Osteocyte (in vitro differentiated cells): ENCODE results near the gene WDHD1. TPM values are rescaled to one million over a fixed set of nuclear protein-coding genes. Genes with fewer than 3 reads are reported as not detected.

ENCODE experiments used
- DNase-seq: peaks from one replicate; pipeline ENCODE4 v3.0.0; 2021; ENCODE audit warnings: mixed read lengths; ENCODE audit not compliant: unreplicated experiment; ENCODE audit errors: extremely low spot score
- H3K27ac Mint-ChIP-seq: one replicate; pipeline ENCODE4 v1.8.0; 2021; ENCODE audit warnings: mild to moderate bottlenecking, mixed read lengths; ENCODE audit not compliant: unreplicated experiment
- H3K27me3 Mint-ChIP-seq: one replicate; pipeline ENCODE4 v1.8.0; 2021; ENCODE audit warnings: mixed read lengths; ENCODE audit not compliant: unreplicated experiment
- H3K36me3 Mint-ChIP-seq: one replicate; pipeline ENCODE4 v1.8.0; 2021; ENCODE audit warnings: mixed read lengths; ENCODE audit not compliant: unreplicated experiment
- H3K4me1 Mint-ChIP-seq: one replicate; pipeline ENCODE4 v1.8.0; 2021; ENCODE audit warnings: mixed read lengths; ENCODE audit not compliant: unreplicated experiment
- H3K4me3 Mint-ChIP-seq: one replicate; pipeline ENCODE4 v1.8.0; 2021; ENCODE audit warnings: mild to moderate bottlenecking, moderate library complexity, mixed read lengths; ENCODE audit not compliant: unreplicated experiment
- H3K9me3 Mint-ChIP-seq: one replicate; pipeline ENCODE4 v1.8.0; 2021; ENCODE audit warnings: mixed read lengths; ENCODE audit not compliant: unreplicated experiment
- CTCF ChIP-seq: fragments of 200-600 bp; sonication (generic); IDR thresholded peaks from 2 replicates; pipeline ENCODE4 v1.5.0; 2021; ENCODE audit warnings: antibody characterized with exemption, mild to moderate bottlenecking, moderate library complexity
- total RNA-seq: library from RNA; stranded (reverse); gene quantifications from 2 replicates; pipeline ENCODE4 v1.2.1, GENCODE V29; 2021

WDHD1 gene
- total RNA-seq, 1 donor from 2014 or later: 7.0 TPM

DNA sequence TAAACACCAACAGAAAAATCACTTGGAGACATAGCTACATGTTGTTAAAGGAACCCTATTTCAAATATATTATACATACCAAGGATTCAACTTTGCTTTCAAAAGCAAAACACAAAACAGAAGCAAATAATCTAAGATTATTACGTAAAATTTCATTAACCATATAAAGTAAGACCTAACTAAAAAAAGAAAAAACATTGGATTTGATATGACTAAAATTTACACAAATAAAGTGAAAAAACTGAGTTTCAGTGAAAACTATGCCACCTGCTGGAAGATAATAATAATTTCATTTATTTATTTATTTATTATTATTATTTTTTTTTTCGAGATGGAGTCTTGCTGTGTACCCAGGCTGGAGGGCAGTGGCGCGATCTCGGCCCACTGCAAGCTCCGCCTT, 45.2 kb downstream of the WDHD1 start:
- peak; percentile 49 for TF ChIP-seq CTCF
- no peaks in the 10 kb centered on the region for H3K9me3 Mint-ChIP-seq
- H3K27ac Mint-ChIP-seq: no peak overlapping the region
- peaks cover 2% of the 10 kb centered on the region for H3K36me3 Mint-ChIP-seq
- H3K27me3 Mint-ChIP-seq: no peaks in the 10 kb centered on the region
- H3K4me1 Mint-ChIP-seq: peaks cover 4% of the 10 kb centered on the region
- DNase-seq: no peak
- H3K4me3 Mint-ChIP-seq: no peak overlapping the region

GRCh38 chr14:54979039-54979438, 47.9 kb downstream of the WDHD1 start:
- H3K4me1 Mint-ChIP-seq: peaks cover 13% of the 10 kb centered on the region
- H3K27me3 Mint-ChIP-seq: no peaks in the 10 kb centered on the region
- no peaks in the 10 kb centered on the region for H3K36me3 Mint-ChIP-seq
- H3K9me3 Mint-ChIP-seq: no peaks in the 10 kb centered on the region
- no peak for DNase-seq
- H3K4me3 Mint-ChIP-seq: no peak overlapping the region
- no peak overlapping the region for H3K27ac Mint-ChIP-seq
- TF ChIP-seq CTCF: no peak

- no peak for DNase-seq
- H3K27me3 Mint-ChIP-seq: no peaks in the 10 kb centered on the region
- peak overlapping the region; percentile 62 for H3K27ac Mint-ChIP-seq
- H3K9me3 Mint-ChIP-seq: no peaks in the 10 kb centered on the region
- no peaks in the 10 kb centered on the region for H3K36me3 Mint-ChIP-seq
- TF ChIP-seq CTCF: no peak
- H3K4me3 Mint-ChIP-seq: no peak overlapping the region
- peaks cover 13% of the 10 kb centered on the region for H3K4me1 Mint-ChIP-seq
Measured at GRCh38 chr14:54976316-54976715, 50.6 kb downstream of the WDHD1 start.

GRCh38 chr14:54975856-54976255, 51.0 kb downstream of the WDHD1 start:
- H3K27ac Mint-ChIP-seq: peak overlapping the region; percentile 62
- no peak overlapping the region for H3K4me3 Mint-ChIP-seq
- peaks cover 13% of the 10 kb centered on the region for H3K4me1 Mint-ChIP-seq
- no peaks in the 10 kb centered on the region for H3K9me3 Mint-ChIP-seq
- H3K27me3 Mint-ChIP-seq: no peaks in the 10 kb centered on the region
- no peak for DNase-seq
- H3K36me3 Mint-ChIP-seq: no peaks in the 10 kb centered on the region
- TF ChIP-seq CTCF: no peak

DNA sequence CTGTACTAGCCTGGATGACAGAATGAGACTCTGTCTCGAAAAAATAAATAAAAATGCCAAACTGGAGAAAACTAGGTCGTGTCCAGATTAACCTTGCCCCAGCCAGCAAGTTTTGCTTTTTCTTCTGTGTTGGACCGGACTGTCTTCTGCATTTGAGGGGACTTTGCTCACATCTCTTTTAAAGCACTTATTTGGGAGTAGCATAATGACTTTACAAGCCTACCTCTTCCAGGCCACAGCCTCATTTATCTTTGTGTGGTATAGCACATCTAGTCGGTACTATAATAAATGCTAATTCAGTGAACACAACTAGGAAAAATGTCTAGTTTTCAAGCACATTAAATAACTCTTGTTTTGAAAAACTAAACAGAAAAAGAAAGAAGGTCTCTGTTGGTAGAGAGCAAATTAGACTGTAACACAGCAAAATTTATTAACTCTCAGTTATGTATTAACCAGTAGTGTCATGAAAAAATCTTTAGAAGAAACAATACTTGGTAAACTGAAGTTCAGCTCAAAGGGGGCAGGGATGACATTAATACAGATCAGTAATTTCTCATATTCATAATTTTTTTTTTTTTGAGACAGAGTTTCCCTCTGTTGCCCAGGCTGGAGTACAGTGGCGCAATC, 52.0 kb downstream of the WDHD1 start:
- H3K9me3 Mint-ChIP-seq: no peaks in the 10 kb centered on the region
- no peaks in the 10 kb centered on the region for H3K27me3 Mint-ChIP-seq
- H3K4me3 Mint-ChIP-seq: no peak overlapping the region
- peaks cover 13% of the 10 kb centered on the region for H3K4me1 Mint-ChIP-seq
- no peak for TF ChIP-seq CTCF
- H3K36me3 Mint-ChIP-seq: peaks cover 2% of the 10 kb centered on the region
- DNase-seq: no peak
- H3K27ac Mint-ChIP-seq: peak overlapping the region; percentile 14
